ENCODE results near the gene ATG2A. TPM values are rescaled to one million over a fixed set of nuclear protein-coding genes. Genes with fewer than 3 reads are reported as not detected.
A peak's percentile ranks its signal among the peaks of the same experiment; 100 is the strongest.

ATG2A gene
- 10 to 100 TPM; 10.4 to 11.4 TPM for polyA plus RNA-seq

DNA sequence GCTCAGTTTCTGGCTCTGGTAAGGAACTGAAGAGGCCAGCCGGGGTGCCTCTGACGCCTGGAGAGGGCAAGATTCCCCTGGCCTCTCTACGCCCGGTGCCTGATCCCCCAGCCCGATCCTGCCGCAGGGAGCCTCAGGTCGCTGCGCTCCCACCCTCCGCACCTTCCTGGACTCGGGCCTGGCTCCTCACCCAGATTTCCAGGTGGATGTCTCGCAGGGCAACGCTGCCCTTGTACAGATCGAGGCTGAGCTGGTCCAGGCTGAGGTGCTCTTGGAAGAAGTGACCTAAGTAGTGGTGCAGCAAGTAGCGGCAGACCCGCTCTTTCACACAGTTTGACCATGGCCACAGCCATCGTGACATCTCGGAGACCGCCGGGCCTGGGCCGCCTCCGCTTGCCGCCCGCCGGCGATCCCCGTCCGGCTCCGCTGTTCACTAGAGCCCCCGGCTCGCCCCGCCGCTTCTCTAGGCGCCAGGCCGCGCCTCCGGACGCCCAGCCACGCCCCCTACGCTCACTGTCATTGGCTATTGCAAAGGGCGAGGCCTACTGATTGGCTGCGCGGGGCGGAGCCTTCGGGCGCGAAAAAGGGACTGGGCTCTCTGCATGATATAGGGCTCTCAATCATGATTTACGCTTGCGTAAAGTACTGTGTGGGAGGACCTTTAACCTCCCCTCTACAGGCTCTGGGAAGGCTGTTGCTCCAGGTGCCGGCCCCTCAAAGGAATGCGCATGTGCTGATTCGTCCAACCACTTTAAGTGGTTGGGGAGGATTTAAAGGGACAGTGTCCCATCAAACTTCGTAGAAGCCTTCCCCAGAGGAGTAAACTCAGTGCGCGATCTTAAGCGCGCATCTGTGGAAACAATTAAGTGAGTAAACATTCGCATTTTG is at the start of gene ATG2A:
TSS of gene ATG2A (minus strand) at position 435 of the 888 bp plus-strand sequence. CDS start at position 361, 74 bp downstream.
- Histone ChIP-seq H3K27ac (ENCODE audit: low read depth in 2 of 2, low read length in 1 of 2) (peak within 1 kb of the TSS; percentile 71 to 88), H3K9me3 (ENCODE audit: control insufficient read depth in 2 of 2, insufficient read depth in 1 of 2, low read depth in 1 of 2, low read length in 1 of 2) (no peaks in the 10 kb centered on the region), H3K27me3 (ENCODE audit: control insufficient read depth in 1 of 2, insufficient read depth in 2 of 2, low read length in 2 of 2) (no peaks in the 10 kb centered on the region), H3K36me3 (ENCODE audit: control insufficient read depth in 2 of 2, insufficient read depth in 2 of 2, low read length in 1 of 2) (peaks cover 4 to 20% of the 10 kb centered on the region in 2 donors), H3K4me3 (ENCODE audit: low read depth in 1 of 2, low read length in 2 of 2) (peak within 1 kb of the TSS; percentile 73 to 92), H3K4me1 (ENCODE audit: control insufficient read depth in 2 of 2, insufficient read depth in 2 of 2, low read length in 1 of 2) (peaks cover 4 to 6% of the 10 kb centered on the region in 2 donors)
- 0 to 1% methylated on average over 55 to 57 of the region's 57 CpGs for WGBS, 2 donors

DNA sequence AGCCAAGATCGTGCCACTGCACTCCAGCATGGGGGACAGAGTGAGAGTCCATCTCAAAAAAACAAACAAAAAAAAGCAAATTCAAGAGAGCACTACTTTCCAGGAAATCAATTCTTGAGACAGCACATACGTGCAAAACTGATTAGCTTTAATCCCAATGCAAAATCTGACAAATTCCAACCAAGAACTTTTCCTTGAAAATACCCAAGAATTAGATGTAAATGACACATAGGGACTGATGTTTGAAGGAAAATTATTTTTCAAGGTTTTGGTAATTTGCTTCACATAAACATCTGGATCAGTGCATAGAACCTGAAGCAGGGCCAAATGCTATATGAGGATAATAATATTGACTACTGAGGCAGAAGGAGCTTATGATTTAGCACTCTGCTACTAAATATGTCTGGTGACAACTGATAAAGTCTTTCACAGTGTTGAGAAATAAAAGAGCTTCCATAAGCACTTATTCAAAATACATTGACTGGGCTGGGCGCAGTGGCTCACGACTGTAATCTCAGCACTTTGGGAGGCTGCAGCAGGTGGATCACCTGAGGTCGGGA is 46.1 kb upstream of the ATG2A start:
- 77 to 84% methylated on average over 5 of the region's 5 CpGs for WGBS, 2 donors
- H3K4me3 ChIP-seq (ENCODE audit: low read depth in 1 of 2, low read length in 2 of 2) = no peak overlapping the region
- H3K27me3 ChIP-seq (ENCODE audit: control insufficient read depth in 1 of 2, insufficient read depth in 2 of 2, low read length in 2 of 2) = no peaks in the 10 kb centered on the region
- H3K27ac ChIP-seq (ENCODE audit: low read depth in 2 of 2, low read length in 1 of 2) = no peak overlapping the region
- no peaks in the 10 kb centered on the region for H3K4me1 ChIP-seq (ENCODE audit: control insufficient read depth in 2 of 2, insufficient read depth in 2 of 2, low read length in 1 of 2)
- H3K36me3 ChIP-seq (ENCODE audit: control insufficient read depth in 2 of 2, insufficient read depth in 2 of 2, low read length in 1 of 2) = no peaks in the 10 kb centered on the region
- no peaks in the 10 kb centered on the region for H3K9me3 ChIP-seq (ENCODE audit: control insufficient read depth in 2 of 2, insufficient read depth in 1 of 2, low read depth in 1 of 2, low read length in 1 of 2)

DNA sequence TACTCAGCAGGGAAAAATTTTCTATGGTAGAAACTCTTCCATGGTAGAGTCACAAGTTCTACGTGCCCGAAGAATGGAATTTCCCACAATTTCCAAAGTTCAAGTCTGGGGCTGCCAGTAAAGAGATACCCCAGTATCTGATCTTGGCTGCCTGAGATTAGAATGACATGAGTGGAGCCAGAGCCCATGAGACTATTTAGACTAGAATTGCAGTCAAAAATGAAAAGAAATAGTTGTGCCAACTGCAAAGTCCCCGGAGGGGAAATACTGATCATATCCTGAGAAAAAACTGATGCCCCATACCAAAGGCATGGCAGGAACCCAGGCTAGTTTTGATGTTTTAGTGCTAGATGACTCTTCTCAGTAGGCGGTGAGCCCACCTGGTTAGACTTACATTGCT is 43.7 kb upstream of the ATG2A start:
- H3K36me3 ChIP-seq (ENCODE audit: control insufficient read depth in 2 of 2, insufficient read depth in 2 of 2, low read length in 1 of 2) = no peaks in the 10 kb centered on the region
- no peaks in the 10 kb centered on the region for H3K27me3 ChIP-seq (ENCODE audit: control insufficient read depth in 1 of 2, insufficient read depth in 2 of 2, low read length in 2 of 2)
- no peak overlapping the region for H3K4me3 ChIP-seq (ENCODE audit: low read depth in 1 of 2, low read length in 2 of 2)
- no peaks in the 10 kb centered on the region for H3K9me3 ChIP-seq (ENCODE audit: control insufficient read depth in 2 of 2, insufficient read depth in 1 of 2, low read depth in 1 of 2, low read length in 1 of 2)
- H3K4me1 ChIP-seq (ENCODE audit: control insufficient read depth in 2 of 2, insufficient read depth in 2 of 2, low read length in 1 of 2) = no peaks in the 10 kb centered on the region
- 38 to 47% methylated on average over 4 of the region's 4 CpGs for WGBS, 2 donors
- H3K27ac ChIP-seq (ENCODE audit: low read depth in 2 of 2, low read length in 1 of 2) = no peak overlapping the region

DNA sequence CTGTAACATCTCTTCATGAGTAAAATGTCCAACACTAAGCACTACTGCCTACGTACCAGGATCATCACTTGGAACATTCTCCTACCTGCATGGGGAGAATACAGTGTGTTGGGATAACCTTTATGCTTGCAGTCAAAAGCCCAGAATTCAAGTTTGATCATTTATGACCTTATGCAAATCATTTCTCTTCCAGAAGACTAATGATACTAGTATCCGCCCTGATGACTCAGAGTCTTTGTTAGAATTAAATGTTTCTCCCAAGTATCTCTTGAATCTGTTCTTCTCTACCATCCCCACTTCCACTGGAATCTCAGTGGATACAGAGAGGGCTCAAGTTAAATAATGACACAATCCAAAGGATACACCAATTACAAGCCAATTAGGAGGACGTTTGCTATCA is 42.5 kb upstream of the ATG2A start:
- WGBS, 2 donors = 44 to 45% methylated on average over 3 of the region's 3 CpGs
- Histone ChIP-seq H3K4me3 (ENCODE audit: low read depth in 1 of 2, low read length in 2 of 2) (no peak overlapping the region), H3K36me3 (ENCODE audit: control insufficient read depth in 2 of 2, insufficient read depth in 2 of 2, low read length in 1 of 2) (no peaks in the 10 kb centered on the region), H3K4me1 (ENCODE audit: control insufficient read depth in 2 of 2, insufficient read depth in 2 of 2, low read length in 1 of 2) (no peaks in the 10 kb centered on the region), H3K27ac (ENCODE audit: low read depth in 2 of 2, low read length in 1 of 2) (no peak overlapping the region), H3K9me3 (ENCODE audit: control insufficient read depth in 2 of 2, insufficient read depth in 1 of 2, low read depth in 1 of 2, low read length in 1 of 2) (no peaks in the 10 kb centered on the region), H3K27me3 (ENCODE audit: control insufficient read depth in 1 of 2, insufficient read depth in 2 of 2, low read length in 2 of 2) (no peaks in the 10 kb centered on the region)

DNA sequence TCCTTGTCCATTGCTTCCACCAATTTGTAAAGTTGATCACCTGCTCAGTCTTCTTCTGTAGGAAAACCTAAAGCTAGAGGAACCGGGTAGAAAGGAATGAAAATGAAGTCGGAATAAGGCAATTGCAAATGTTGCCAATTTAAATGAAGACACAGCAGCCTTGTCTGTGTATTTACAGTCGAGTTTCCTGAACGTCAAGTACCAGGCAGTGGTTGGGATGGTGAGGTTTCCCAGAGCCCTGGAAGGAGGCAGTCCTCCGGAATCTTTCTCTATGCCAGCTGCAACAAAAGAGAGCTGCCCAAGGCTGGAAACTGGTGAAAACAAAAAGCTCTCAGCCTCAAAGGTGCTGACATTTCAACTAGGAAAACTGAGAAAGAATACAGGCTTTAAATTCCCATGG is 37.2 kb upstream of the ATG2A start:
- Histone ChIP-seq H3K4me3 (ENCODE audit: low read depth in 1 of 2, low read length in 2 of 2) (no peak overlapping the region), H3K27me3 (ENCODE audit: control insufficient read depth in 1 of 2, insufficient read depth in 2 of 2, low read length in 2 of 2) (no peaks in the 10 kb centered on the region), H3K4me1 (ENCODE audit: control insufficient read depth in 2 of 2, insufficient read depth in 2 of 2, low read length in 1 of 2) (no peaks in the 10 kb centered on the region), H3K9me3 (ENCODE audit: control insufficient read depth in 2 of 2, insufficient read depth in 1 of 2, low read depth in 1 of 2, low read length in 1 of 2) (no peaks in the 10 kb centered on the region), H3K27ac (ENCODE audit: low read depth in 2 of 2, low read length in 1 of 2) (no peak overlapping the region), H3K36me3 (ENCODE audit: control insufficient read depth in 2 of 2, insufficient read depth in 2 of 2, low read length in 1 of 2) (no peaks in the 10 kb centered on the region)
- WGBS, 2 donors = 50 to 61% methylated on average over 5 of the region's 5 CpGs

DNA sequence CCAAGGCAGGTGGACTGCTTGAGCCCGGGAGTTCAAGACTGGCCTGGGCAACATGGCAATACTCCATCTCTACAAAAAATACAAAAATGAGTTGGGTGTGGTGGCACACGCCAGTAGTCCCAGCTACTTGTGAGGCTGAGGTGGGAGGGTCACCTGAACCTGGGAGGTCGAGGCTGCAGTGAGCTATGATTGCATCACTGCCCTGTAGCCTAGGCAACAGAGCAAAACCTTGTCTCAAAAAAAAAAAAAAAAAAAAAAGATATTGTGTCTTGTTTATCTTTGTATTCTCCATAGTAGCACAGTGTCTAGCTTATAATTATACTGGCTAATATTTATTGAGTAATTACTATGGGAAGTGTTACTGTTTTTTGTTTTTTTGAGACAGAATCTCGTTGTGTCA is 34.5 kb upstream of the ATG2A start:
- H3K9me3 ChIP-seq (ENCODE audit: control insufficient read depth in 2 of 2, insufficient read depth in 1 of 2, low read depth in 1 of 2, low read length in 1 of 2) = no peaks in the 10 kb centered on the region
- H3K36me3 ChIP-seq (ENCODE audit: control insufficient read depth in 2 of 2, insufficient read depth in 2 of 2, low read length in 1 of 2) = no peaks in the 10 kb centered on the region
- no peaks in the 10 kb centered on the region for H3K4me1 ChIP-seq (ENCODE audit: control insufficient read depth in 2 of 2, insufficient read depth in 2 of 2, low read length in 1 of 2)
- no peak overlapping the region for H3K27ac ChIP-seq (ENCODE audit: low read depth in 2 of 2, low read length in 1 of 2)
- H3K4me3 ChIP-seq (ENCODE audit: low read depth in 1 of 2, low read length in 2 of 2) = no peak overlapping the region
- 55 to 64% methylated on average over 4 of the region's 4 CpGs for WGBS, 2 donors
- H3K27me3 ChIP-seq (ENCODE audit: control insufficient read depth in 1 of 2, insufficient read depth in 2 of 2, low read length in 2 of 2) = no peaks in the 10 kb centered on the region

DNA sequence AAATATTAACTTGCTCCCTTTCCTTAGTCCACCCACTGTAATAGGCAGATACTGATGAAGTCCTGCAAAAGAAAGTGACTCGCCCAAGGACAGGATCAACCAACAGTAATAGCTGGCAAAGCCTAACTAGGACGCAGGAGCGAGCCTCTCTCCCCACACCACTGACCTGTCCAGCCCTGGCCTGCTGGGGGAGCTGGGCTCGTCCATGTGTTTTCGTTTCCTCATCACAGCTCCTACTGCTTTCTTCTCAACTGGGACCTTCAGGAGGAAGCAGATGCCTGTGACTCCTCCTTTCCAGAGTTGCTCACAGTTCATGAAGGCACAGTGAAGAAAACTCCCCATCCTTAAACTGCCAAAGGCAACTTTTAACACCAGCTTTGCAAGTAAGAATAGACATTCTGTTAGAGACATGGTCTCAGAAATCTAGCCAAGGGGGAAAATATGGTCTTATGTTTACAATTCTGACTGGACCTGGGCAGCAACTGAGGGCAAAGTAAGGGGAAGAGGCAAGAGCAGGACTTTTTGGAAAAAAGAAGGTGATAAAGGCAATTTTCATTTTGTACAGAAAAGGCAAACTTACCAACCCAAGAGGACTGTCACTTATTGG is 30.3 kb upstream of the ATG2A start:
- WGBS, 2 donors = 68 to 70% methylated on average over 5 of the region's 5 CpGs
- H3K36me3 ChIP-seq (ENCODE audit: control insufficient read depth in 2 of 2, insufficient read depth in 2 of 2, low read length in 1 of 2) = no peaks in the 10 kb centered on the region
- no peak overlapping the region for H3K27ac ChIP-seq (ENCODE audit: low read depth in 2 of 2, low read length in 1 of 2)
- H3K4me1 ChIP-seq (ENCODE audit: control insufficient read depth in 2 of 2, insufficient read depth in 2 of 2, low read length in 1 of 2) = no peaks in the 10 kb centered on the region
- no peak overlapping the region for H3K4me3 ChIP-seq (ENCODE audit: low read depth in 1 of 2, low read length in 2 of 2)
- no peaks in the 10 kb centered on the region for H3K27me3 ChIP-seq (ENCODE audit: control insufficient read depth in 1 of 2, insufficient read depth in 2 of 2, low read length in 2 of 2)
- H3K9me3 ChIP-seq (ENCODE audit: control insufficient read depth in 2 of 2, insufficient read depth in 1 of 2, low read depth in 1 of 2, low read length in 1 of 2) = no peaks in the 10 kb centered on the region

DNA sequence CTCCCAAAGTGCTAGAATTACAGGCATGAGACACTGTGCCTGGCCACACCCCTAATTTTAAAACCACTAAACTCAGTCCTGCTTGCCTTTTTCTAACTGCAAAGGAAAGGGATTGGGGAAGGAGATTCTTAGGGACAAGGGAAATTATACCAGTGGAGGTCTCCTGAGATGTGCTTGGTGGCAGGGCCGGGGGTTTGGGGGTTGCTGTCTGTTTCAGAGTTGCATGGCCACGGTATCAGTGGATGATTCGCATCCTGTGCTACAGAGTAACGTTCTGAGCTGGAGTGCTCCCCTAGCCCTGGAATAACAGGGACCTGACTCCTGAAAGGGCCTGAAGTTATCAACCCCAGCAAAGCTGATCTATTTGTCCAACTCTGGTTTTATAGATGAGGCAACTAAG is 19.5 kb upstream of the ATG2A start:
- no peaks in the 10 kb centered on the region for H3K9me3 ChIP-seq (ENCODE audit: control insufficient read depth in 2 of 2, insufficient read depth in 1 of 2, low read depth in 1 of 2, low read length in 1 of 2)
- peaks cover 14 to 30% of the 10 kb centered on the region in 2 donors for H3K36me3 ChIP-seq (ENCODE audit: control insufficient read depth in 2 of 2, insufficient read depth in 2 of 2, low read length in 1 of 2)
- no peak overlapping the region for H3K27ac ChIP-seq (ENCODE audit: low read depth in 2 of 2, low read length in 1 of 2)
- H3K27me3 ChIP-seq (ENCODE audit: control insufficient read depth in 1 of 2, insufficient read depth in 2 of 2, low read length in 2 of 2) = no peaks in the 10 kb centered on the region
- H3K4me3 ChIP-seq (ENCODE audit: low read depth in 1 of 2, low read length in 2 of 2) = no peak overlapping the region
- whole genome bisulfite sequencing, 2 donors = 79 to 87% methylated on average over 4 of the region's 4 CpGs
- no peaks in the 10 kb centered on the region for H3K4me1 ChIP-seq (ENCODE audit: control insufficient read depth in 2 of 2, insufficient read depth in 2 of 2, low read length in 1 of 2)

DNA sequence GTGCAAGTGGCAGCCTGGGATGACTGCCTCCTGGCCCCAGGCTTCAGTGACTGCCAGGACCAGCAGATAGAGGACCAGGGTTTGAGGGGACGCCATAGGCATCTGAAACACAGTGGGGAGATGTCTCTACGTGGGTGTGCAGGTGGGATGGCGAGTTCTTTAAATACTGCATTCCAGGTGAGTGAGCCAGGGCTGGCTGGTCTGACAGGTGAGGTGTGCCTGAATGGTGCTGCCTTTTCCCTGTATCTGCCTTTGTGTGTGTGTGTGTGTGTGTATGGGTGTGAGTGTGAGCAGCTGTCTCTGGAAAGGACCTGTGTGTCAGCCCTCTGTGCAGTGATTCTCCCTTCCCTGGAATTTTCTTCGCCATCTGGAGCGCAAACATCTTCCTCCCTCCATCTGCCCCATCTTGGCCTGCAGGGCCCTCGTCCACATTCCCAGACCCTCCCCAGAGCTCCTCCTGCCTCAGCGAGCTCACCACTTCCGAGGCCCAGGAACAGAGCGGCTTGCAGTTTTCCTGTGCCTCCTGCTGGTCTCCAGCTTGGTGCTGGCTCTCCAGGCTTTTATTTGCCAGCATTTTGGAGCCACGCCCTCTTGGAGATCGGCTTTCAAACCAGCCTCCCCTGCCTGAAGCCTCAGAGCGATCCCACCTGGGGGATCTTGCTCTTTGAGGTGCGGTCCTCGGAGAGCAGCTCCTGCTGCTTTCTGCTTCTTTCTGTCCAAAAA is 18.5 kb upstream of the ATG2A start, which contains the start of gene GPHA2:
TSS of gene GPHA2 (minus strand) at position 535 of the 723 bp plus-strand sequence. CDS start at position 102, 433 bp downstream.
- peaks cover 14 to 38% of the 10 kb centered on the region in 2 donors for H3K36me3 ChIP-seq (ENCODE audit: control insufficient read depth in 2 of 2, insufficient read depth in 2 of 2, low read length in 1 of 2)
- H3K9me3 ChIP-seq (ENCODE audit: control insufficient read depth in 2 of 2, insufficient read depth in 1 of 2, low read depth in 1 of 2, low read length in 1 of 2) = no peaks in the 10 kb centered on the region
- no peaks in the 10 kb centered on the region for H3K27me3 ChIP-seq (ENCODE audit: control insufficient read depth in 1 of 2, insufficient read depth in 2 of 2, low read length in 2 of 2)
- H3K27ac ChIP-seq (ENCODE audit: low read depth in 2 of 2, low read length in 1 of 2) = no peak within 1 kb of the TSS
- 50 to 51% methylated on average over 14 of the region's 14 CpGs for WGBS, 2 donors
- no peaks in the 10 kb centered on the region for H3K4me1 ChIP-seq (ENCODE audit: control insufficient read depth in 2 of 2, insufficient read depth in 2 of 2, low read length in 1 of 2)
- no peak within 1 kb of the TSS for H3K4me3 ChIP-seq (ENCODE audit: low read depth in 1 of 2, low read length in 2 of 2)
